HepG2 (cell line): ENCODE measurements around the gene PIK3CB.
A peak's percentile ranks its signal among the peaks of the same experiment; 100 is the strongest.

ENCODE experiments used
- ARNTL ChIP-seq: sonication (generic); formaldehyde crosslinking; IDR thresholded peaks from 2 replicates; pipeline ENCODE4 v1.4.0; 2020; ENCODE audit warnings: mild to moderate bottlenecking, missing genetic modification reagents
- ASH2L ChIP-seq: fragments of 300-600, 200-600 bp; sonication (generic); IDR thresholded peaks from 2 replicates; pipeline ENCODE4 v1.7.0; 2017; ENCODE audit warnings: low read depth, mild to moderate bottlenecking, moderate library complexity, mixed read lengths, low read length; ENCODE audit not compliant: insufficient read length
- CC2D1A ChIP-seq: sonication (generic); formaldehyde crosslinking; IDR thresholded peaks from 2 replicates; pipeline ENCODE4 v1.8.1; 2023; ENCODE audit warnings: mild to moderate bottlenecking, missing genetic modification reagents
- FLYWCH1 ChIP-seq: sonication (generic); formaldehyde crosslinking; IDR thresholded peaks from 2 replicates; pipeline ENCODE4 v1.8.1; 2023; ENCODE audit warnings: mild to moderate bottlenecking, missing genetic modification reagents
- GABPA ChIP-seq, 2 experiments: IDR thresholded peaks; 2 replicates each; pipeline ENCODE4 v1.6.1; 2011 to 2016; ENCODE audit warnings: low read depth in 2 of 2, low read length in 1 of 2, missing biosample characterization in 1 of 2, missing genetic modification characterization in 1 of 2
- HNF4A ChIP-seq: sonication (generic); formaldehyde crosslinking; IDR thresholded peaks from 2 replicates; pipeline ENCODE4 v1.4.0; 2020; ENCODE audit warnings: missing genetic modification reagents
- ZNF614 ChIP-seq: IDR thresholded peaks from 2 replicates; pipeline ENCODE4 v1.6.1; 2018; ENCODE audit warnings: missing biosample characterization, missing genetic modification reagents, inconsistent platforms, borderline replicate concordance
- TF ChIP-seq, protein P1 (sequence below): sonication (generic); formaldehyde crosslinking; IDR thresholded peaks from 2 replicates; pipeline ENCODE4 v1.5.0; 2020; ENCODE audit warnings: mild to moderate bottlenecking, missing genetic modification reagents, moderate library complexity
- TF ChIP-seq, protein P2 (sequence below): sonication (generic); formaldehyde crosslinking; IDR thresholded peaks from 2 replicates; pipeline ENCODE4 v1.4.0; 2020; ENCODE audit warnings: missing genetic modification reagents, borderline replicate concordance
- TF ChIP-seq, protein P3 (sequence below): sonication (generic); formaldehyde crosslinking; IDR thresholded peaks from 2 replicates; pipeline ENCODE4 v1.4.0; 2020; ENCODE audit warnings: low read depth, missing genetic modification reagents
- TF ChIP-seq, protein P4 (sequence below): sonication (generic); formaldehyde crosslinking; IDR thresholded peaks from 2 replicates; pipeline ENCODE4 v1.5.1; 2020; ENCODE audit warnings: mild to moderate bottlenecking, missing genetic modification reagents, moderate library complexity
- TF ChIP-seq, protein P5 (sequence below): sonication (generic); formaldehyde crosslinking; IDR thresholded peaks from 2 replicates; pipeline ENCODE4 v1.8.1; 2023; ENCODE audit warnings: mild to moderate bottlenecking, missing genetic modification reagents, borderline replicate concordance
- TF ChIP-seq, protein P6 (sequence below): IDR thresholded peaks from 2 replicates; pipeline ENCODE4 v1.6.1; 2018; ENCODE audit warnings: missing genetic modification reagents
- TF ChIP-seq, protein P7 (sequence below): sonication (generic); formaldehyde crosslinking; IDR thresholded peaks from 2 replicates; pipeline ENCODE4 v1.4.0; 2020; ENCODE audit warnings: missing genetic modification reagents, mild to moderate bottlenecking, borderline replicate concordance

DNA sequence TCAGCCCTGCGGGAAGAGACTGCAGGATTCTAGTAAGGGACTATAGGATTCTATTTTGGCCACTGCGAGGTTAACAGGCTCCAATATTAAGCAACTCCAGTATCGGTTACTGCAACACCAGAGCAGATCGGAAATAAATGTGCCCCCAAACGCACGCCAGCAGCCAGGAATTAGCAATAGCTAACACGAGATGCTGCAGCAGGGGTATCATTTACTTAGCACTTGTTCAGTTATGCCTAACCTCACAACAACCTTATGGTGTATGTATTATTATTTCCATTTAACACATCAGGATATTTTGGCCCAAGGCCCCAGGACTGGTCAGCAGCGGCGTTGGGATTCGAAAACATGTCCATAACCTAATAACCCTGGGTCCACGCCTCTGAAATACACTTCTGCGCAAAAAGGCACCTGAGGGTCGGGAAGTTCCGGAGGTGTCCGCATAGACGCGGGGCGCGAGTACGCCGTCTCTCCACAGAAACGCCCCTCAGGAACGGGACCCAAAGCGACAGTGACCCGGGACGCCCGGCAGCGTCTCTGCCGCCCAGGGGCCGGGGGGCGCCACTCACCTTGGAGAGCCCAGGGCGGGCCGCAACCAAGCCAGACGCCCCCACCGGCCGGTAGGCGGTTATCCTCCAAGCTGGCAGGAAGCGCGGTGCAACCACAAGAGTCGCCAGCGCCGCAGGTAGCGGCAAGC lies 681 bp downstream of the PIK3CB start:
- TF ChIP-seq, protein P1, sequence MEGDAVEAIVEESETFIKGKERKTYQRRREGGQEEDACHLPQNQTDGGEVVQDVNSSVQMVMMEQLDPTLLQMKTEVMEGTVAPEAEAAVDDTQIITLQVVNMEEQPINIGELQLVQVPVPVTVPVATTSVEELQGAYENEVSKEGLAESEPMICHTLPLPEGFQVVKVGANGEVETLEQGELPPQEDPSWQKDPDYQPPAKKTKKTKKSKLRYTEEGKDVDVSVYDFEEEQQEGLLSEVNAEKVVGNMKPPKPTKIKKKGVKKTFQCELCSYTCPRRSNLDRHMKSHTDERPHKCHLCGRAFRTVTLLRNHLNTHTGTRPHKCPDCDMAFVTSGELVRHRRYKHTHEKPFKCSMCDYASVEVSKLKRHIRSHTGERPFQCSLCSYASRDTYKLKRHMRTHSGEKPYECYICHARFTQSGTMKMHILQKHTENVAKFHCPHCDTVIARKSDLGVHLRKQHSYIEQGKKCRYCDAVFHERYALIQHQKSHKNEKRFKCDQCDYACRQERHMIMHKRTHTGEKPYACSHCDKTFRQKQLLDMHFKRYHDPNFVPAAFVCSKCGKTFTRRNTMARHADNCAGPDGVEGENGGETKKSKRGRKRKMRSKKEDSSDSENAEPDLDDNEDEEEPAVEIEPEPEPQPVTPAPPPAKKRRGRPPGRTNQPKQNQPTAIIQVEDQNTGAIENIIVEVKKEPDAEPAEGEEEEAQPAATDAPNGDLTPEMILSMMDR (CRISPR knock-in tag): peak; percentile 72
- TF ChIP-seq HNF4A: no peak
- no peak for TF ChIP-seq FLYWCH1 (CRISPR knock-in tag)
- TF ChIP-seq, protein P2, sequence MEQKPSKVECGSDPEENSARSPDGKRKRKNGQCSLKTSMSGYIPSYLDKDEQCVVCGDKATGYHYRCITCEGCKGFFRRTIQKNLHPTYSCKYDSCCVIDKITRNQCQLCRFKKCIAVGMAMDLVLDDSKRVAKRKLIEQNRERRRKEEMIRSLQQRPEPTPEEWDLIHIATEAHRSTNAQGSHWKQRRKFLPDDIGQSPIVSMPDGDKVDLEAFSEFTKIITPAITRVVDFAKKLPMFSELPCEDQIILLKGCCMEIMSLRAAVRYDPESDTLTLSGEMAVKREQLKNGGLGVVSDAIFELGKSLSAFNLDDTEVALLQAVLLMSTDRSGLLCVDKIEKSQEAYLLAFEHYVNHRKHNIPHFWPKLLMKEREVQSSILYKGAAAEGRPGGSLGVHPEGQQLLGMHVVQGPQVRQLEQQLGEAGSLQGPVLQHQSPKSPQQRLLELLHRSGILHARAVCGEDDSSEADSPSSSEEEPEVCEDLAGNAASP (CRISPR knock-in tag): peak; percentile 43; the same call in 1 of the 2 replicates
- TF ChIP-seq, protein P3, sequence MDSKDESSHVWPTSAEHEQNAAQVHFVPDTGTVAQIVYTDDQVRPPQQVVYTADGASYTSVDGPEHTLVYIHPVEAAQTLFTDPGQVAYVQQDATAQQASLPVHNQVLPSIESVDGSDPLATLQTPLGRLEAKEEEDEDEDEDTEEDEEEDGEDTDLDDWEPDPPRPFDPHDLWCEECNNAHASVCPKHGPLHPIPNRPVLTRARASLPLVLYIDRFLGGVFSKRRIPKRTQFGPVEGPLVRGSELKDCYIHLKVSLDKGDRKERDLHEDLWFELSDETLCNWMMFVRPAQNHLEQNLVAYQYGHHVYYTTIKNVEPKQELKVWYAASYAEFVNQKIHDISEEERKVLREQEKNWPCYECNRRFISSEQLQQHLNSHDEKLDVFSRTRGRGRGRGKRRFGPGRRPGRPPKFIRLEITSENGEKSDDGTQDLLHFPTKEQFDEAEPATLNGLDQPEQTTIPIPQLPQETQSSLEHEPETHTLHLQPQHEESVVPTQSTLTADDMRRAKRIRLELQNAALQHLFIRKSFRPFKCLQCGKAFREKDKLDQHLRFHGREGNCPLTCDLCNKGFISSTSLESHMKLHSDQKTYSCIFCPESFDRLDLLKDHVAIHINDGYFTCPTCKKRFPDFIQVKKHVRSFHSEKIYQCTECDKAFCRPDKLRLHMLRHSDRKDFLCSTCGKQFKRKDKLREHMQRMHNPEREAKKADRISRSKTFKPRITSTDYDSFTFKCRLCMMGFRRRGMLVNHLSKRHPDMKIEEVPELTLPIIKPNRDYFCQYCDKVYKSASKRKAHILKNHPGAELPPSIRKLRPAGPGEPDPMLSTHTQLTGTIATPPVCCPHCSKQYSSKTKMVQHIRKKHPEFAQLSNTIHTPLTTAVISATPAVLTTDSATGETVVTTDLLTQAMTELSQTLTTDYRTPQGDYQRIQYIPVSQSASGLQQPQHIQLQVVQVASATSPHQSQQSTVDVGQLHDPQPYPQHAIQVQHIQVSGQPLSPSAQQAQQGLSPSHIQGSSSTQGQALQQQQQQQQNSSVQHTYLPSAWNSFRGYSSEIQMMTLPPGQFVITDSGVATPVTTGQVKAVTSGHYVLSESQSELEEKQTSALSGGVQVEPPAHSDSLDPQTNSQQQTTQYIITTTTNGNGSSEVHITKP (CRISPR knock-in tag): no peak
- TF ChIP-seq, protein P4, sequence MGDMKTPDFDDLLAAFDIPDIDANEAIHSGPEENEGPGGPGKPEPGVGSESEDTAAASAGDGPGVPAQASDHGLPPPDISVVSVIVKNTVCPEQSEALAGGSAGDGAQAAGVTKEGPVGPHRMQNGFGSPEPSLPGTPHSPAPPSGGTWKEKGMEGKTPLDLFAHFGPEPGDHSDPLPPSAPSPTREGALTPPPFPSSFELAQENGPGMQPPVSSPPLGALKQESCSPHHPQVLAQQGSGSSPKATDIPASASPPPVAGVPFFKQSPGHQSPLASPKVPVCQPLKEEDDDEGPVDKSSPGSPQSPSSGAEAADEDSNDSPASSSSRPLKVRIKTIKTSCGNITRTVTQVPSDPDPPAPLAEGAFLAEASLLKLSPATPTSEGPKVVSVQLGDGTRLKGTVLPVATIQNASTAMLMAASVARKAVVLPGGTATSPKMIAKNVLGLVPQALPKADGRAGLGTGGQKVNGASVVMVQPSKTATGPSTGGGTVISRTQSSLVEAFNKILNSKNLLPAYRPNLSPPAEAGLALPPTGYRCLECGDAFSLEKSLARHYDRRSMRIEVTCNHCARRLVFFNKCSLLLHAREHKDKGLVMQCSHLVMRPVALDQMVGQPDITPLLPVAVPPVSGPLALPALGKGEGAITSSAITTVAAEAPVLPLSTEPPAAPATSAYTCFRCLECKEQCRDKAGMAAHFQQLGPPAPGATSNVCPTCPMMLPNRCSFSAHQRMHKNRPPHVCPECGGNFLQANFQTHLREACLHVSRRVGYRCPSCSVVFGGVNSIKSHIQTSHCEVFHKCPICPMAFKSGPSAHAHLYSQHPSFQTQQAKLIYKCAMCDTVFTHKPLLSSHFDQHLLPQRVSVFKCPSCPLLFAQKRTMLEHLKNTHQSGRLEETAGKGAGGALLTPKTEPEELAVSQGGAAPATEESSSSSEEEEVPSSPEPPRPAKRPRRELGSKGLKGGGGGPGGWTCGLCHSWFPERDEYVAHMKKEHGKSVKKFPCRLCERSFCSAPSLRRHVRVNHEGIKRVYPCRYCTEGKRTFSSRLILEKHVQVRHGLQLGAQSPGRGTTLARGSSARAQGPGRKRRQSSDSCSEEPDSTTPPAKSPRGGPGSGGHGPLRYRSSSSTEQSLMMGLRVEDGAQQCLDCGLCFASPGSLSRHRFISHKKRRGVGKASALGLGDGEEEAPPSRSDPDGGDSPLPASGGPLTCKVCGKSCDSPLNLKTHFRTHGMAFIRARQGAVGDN: peak; percentile 71; the same call in 1 of the 2 replicates
- TF ChIP-seq ARNTL (CRISPR knock-in tag): peak; percentile 44; the same call in 1 of the 2 replicates
- no peak for TF ChIP-seq GABPA (IDR thresholded peaks at IDR 0.05; ENCODE audit: low read depth, low read length)
- TF ChIP-seq GABPA (CRISPR knock-in tag; IDR thresholded peaks at IDR 0.05; ENCODE audit: low read depth): no peak
- TF ChIP-seq, protein P5, sequence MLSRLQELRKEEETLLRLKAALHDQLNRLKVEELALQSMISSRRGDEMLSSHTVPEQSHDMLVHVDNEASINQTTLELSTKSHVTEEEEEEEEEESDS (CRISPR knock-in tag): no peak
- TF ChIP-seq, protein P6, sequence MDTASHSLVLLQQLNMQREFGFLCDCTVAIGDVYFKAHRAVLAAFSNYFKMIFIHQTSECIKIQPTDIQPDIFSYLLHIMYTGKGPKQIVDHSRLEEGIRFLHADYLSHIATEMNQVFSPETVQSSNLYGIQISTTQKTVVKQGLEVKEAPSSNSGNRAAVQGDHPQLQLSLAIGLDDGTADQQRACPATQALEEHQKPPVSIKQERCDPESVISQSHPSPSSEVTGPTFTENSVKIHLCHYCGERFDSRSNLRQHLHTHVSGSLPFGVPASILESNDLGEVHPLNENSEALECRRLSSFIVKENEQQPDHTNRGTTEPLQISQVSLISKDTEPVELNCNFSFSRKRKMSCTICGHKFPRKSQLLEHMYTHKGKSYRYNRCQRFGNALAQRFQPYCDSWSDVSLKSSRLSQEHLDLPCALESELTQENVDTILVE (CRISPR knock-in tag): no peak; the same call in 1 of the 2 replicates
- TF ChIP-seq ASH2L: no peak
- TF ChIP-seq, protein P7, sequence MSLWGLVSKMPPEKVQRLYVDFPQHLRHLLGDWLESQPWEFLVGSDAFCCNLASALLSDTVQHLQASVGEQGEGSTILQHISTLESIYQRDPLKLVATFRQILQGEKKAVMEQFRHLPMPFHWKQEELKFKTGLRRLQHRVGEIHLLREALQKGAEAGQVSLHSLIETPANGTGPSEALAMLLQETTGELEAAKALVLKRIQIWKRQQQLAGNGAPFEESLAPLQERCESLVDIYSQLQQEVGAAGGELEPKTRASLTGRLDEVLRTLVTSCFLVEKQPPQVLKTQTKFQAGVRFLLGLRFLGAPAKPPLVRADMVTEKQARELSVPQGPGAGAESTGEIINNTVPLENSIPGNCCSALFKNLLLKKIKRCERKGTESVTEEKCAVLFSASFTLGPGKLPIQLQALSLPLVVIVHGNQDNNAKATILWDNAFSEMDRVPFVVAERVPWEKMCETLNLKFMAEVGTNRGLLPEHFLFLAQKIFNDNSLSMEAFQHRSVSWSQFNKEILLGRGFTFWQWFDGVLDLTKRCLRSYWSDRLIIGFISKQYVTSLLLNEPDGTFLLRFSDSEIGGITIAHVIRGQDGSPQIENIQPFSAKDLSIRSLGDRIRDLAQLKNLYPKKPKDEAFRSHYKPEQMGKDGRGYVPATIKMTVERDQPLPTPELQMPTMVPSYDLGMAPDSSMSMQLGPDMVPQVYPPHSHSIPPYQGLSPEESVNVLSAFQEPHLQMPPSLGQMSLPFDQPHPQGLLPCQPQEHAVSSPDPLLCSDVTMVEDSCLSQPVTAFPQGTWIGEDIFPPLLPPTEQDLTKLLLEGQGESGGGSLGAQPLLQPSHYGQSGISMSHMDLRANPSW (CRISPR knock-in tag): no peak; the same call in 1 of the 2 replicates
- no peak for TF ChIP-seq ZNF614
- TF ChIP-seq CC2D1A (CRISPR knock-in tag): no peak
